ENCODE measurements around the gene TTC4.

TTC4 gene

GRCh38 chr1:54781023-54781723 lies 65.5 kb downstream of the TTC4 start:
- DNase-seq (ENCODE audit: low read depth in 3 of 3, low spot score in 1 of 3), result no peak

GRCh38 chr1:54782156-54782555 lies 66.5 kb downstream of the TTC4 start:
- DNase-seq (ENCODE audit: low read depth in 3 of 3, low spot score in 1 of 3), result no peak

GRCh38 chr1:54782588-54782987 lies 66.9 kb downstream of the TTC4 start:
- no peak for DNase-seq (ENCODE audit: low read depth in 3 of 3, low spot score in 1 of 3)

- no peak for DNase-seq (ENCODE audit: low read depth in 3 of 3, low spot score in 1 of 3)
These were observed 68.4 kb downstream of the TTC4 start for GRCh38 chr1:54784066-54784465.

GRCh38 chr1:54786778-54787177 lies 71.1 kb downstream of the TTC4 start:
- no peak for DNase-seq (ENCODE audit: low read depth in 3 of 3, low spot score in 1 of 3)

GRCh38 chr1:54787604-54788003 lies 71.9 kb downstream of the TTC4 start:
- DNase-seq (ENCODE audit: low read depth in 3 of 3, low spot score in 1 of 3), result no peak

- no peak for DNase-seq (ENCODE audit: low read depth in 3 of 3, low spot score in 1 of 3)
These were observed 72.8 kb downstream of the TTC4 start for GRCh38 chr1:54788459-54788858.

DNA sequence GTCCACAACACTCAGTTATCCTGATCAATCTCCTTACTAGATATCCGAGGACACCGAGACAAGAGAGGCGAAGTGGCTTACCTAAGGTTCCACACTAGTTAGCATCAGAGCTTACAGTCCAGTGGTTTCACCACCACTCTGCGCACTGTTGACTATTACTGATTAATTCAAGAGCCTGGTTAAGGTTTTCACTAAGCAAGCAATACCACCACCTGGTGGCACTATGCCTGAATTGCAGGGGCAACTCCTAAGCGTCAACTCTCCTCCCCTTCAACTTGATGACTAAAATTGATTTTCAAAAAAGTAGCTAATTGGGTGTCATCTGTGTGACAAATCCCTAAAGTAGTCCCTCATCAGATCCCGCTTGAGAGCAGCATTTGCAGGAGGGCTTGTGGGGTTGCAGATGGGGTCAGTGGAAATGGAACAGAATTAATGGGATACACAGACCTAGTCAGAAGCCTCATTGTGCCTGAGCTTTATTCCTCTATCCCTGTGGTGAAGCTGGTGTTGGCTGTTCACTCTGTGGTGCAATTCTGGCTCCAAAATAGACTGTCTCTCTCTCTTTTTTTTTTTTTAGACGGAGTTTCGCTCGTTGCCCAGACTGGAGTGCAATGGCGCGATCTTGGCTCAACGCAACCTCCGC lies 76.3 kb downstream of the TTC4 start:
- DNase-seq (ENCODE audit: low read depth in 3 of 3, low spot score in 1 of 3), result no peak

All from stimulated activated CD4-positive, alpha-beta T cell treated with anti-CD3 and anti-CD28 coated beads, TNF-alpha, amount 100 ng/mL, for 1 hour (primary cell).